GM13977 (cell line): ENCODE results near the gene MINDY4.

Experiments used
- DNase-seq: peaks from one replicate; pipeline ENCODE4 v3.0.0; 2012; ENCODE audit warnings: low spot score
- CTCF ChIP-seq: IDR thresholded peaks from 2 replicates; pipeline ENCODE4 v1.5.1; 2012; ENCODE audit warnings: mild to moderate bottlenecking, control low read depth; ENCODE audit not compliant: insufficient read depth; ENCODE audit errors: extremely low read depth, missing control alignments
- in situ Hi-C: fragments of 300-500 bp; cut with MboI; formaldehyde crosslinking; loops from one replicate; pipeline ENCODE4 v1.12.0; 2022; ENCODE audit warnings: low sequenced_read_pairs, low pct_unique_long_range_greater_than_20kb, mixed read lengths, inconsistent platforms; ENCODE audit not compliant: unreplicated experiment

The MINDY4 gene

GRCh38 chr7:30916767-30917166, 145.6 kb downstream of the MINDY4 start:
- in situ Hi-C loops = no loop called here
- no peak for TF ChIP-seq CTCF
- DNase-seq = no peak

- TF ChIP-seq CTCF = no peak
- in situ Hi-C loops = no loop called here
- DNase-seq = no peak
These were observed 146.1 kb downstream of the MINDY4 start for GRCh38 chr7:30917216-30917893.

GRCh38 chr7:30918676-30919075, 147.5 kb downstream of the MINDY4 start:
- no peak for DNase-seq
- no peak for TF ChIP-seq CTCF
- in situ Hi-C loops = no loop called here

- DNase-seq = no peak
- in situ Hi-C loops = no loop called here
- TF ChIP-seq CTCF = no peak
These were observed 148.9 kb downstream of the MINDY4 start for GRCh38 chr7:30920021-30920583.

GRCh38 chr7:30920584-30921539, 149.6 kb downstream of the MINDY4 start:
- no peak for TF ChIP-seq CTCF
- DNase-seq = no peak
- in situ Hi-C loops = no loop called here

GRCh38 chr7:30921540-30922401, 150.6 kb downstream of the MINDY4 start:
- in situ Hi-C loops = no loop called here
- TF ChIP-seq CTCF = no peak
- DNase-seq = no peak
